Activated naive CD8-positive, alpha-beta T cell treated with anti-CD3 and anti-CD28 coated beads for 36 hours (primary cell): ENCODE measurements around the gene CHKB. TPM values are rescaled to one million over a fixed set of nuclear protein-coding genes. Genes with fewer than 3 reads are reported as not detected.
"Not testable (repeated sequence)": the region's sequence is repeated elsewhere in the genome, so short reads cannot be mapped to it uniquely, and the experiment has no call there.

ENCODE experiments used
- DNase-seq: peaks from one replicate; pipeline ENCODE4 v3.0.0; 2021
- H3K27ac Mint-ChIP-seq: one replicate; pipeline ENCODE4 v1.8.0; 2022; ENCODE audit warnings: mild to moderate bottlenecking, moderate library complexity, mixed read lengths
- H3K27me3 Mint-ChIP-seq: one replicate; pipeline ENCODE4 v1.8.0; 2022; ENCODE audit warnings: mild to moderate bottlenecking, mixed read lengths
- H3K36me3 Mint-ChIP-seq: one replicate; pipeline ENCODE4 v1.8.0; 2021; ENCODE audit warnings: mild to moderate bottlenecking, mixed read lengths
- H3K4me1 Mint-ChIP-seq: one replicate; pipeline ENCODE4 v1.8.0; 2021; ENCODE audit warnings: mixed read lengths
- H3K4me3 Mint-ChIP-seq: one replicate; pipeline ENCODE4 v1.8.0; 2022; ENCODE audit warnings: mild to moderate bottlenecking, moderate library complexity, mixed read lengths
- H3K9me3 Mint-ChIP-seq: one replicate; pipeline ENCODE4 v1.8.0; 2022; ENCODE audit warnings: mixed read lengths
- total RNA-seq, 2 experiments: library from RNA; stranded (reverse); gene quantifications; one replicate each; pipeline ENCODE4 v1.2.3, GENCODE V29; 2021

Gene CHKB
- total RNA-seq, 2 experiments from 2014 or later, result 57.3 to 60.3 TPM

DNA sequence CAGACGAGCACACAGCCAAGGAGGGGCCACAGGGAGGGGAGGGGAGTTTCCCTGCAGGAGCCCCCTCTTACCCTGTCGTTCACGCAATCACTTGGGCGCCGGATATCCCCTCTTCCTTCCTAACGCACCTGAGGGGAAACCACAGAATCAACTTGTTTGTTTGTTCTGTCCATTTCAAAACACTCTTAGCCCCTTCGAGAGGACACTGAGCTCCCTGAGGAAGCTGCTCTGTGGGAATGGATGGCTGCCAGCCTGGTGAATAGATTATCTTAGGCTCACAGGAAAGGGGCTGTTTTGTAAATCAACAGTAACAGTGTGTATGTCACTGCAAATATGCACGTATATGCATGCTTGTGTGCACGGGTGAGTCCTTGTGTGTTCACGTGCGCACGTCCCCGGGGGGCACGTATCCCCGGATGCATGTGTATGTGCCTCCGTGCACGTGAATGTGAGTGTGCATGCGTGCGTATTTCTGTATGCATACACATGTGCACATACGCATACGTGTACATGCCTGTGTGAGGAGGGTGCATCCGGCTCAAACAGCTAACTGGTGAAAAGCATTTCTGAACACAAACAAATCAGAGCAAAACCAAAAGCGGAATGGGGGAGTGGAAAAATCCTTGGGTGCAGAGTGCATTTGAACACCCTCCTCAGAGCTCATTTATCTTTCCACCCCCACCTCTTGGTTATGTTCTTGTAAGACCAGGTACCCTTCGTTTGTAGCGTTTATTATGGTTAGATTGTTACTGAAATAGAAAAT is 38.1 kb upstream of the CHKB start:
- peaks cover 36% of the 10 kb centered on the region for H3K4me1 Mint-ChIP-seq
- DNase-seq, result peak; percentile 86
- no peaks in the 10 kb centered on the region for H3K27me3 Mint-ChIP-seq
- peak overlapping the region; percentile 99 for H3K27ac Mint-ChIP-seq
- no peaks in the 10 kb centered on the region for H3K36me3 Mint-ChIP-seq
- peak overlapping the region; percentile 82 for H3K4me3 Mint-ChIP-seq
- no peaks in the 10 kb centered on the region for H3K9me3 Mint-ChIP-seq

DNA sequence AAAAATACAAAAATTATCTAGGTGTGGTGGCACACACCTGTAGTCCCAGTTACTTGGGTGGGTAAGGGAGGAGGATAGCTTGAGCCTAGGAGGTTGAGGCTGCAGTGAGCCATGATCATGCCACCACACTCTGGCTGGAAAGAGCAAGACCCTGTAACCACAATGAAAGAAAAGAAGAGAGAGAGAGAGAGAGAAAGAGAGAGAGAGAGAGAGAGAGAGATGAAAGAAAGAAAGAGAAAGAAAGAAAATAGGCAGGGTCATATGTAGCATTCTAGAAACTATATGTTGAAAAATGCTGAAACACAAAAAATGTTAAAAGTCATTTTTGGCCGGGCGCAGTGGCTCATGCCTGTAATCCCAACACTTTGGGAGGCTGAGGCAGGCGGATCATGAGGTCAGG is 31.6 kb upstream of the CHKB start:
- H3K36me3 Mint-ChIP-seq, H3K4me1 Mint-ChIP-seq, H3K9me3 Mint-ChIP-seq, H3K27ac Mint-ChIP-seq, DNase-seq, H3K4me3 Mint-ChIP-seq: not testable (repeated sequence)
- peaks cover 23% of the 10 kb centered on the region for H3K27me3 Mint-ChIP-seq

DNA sequence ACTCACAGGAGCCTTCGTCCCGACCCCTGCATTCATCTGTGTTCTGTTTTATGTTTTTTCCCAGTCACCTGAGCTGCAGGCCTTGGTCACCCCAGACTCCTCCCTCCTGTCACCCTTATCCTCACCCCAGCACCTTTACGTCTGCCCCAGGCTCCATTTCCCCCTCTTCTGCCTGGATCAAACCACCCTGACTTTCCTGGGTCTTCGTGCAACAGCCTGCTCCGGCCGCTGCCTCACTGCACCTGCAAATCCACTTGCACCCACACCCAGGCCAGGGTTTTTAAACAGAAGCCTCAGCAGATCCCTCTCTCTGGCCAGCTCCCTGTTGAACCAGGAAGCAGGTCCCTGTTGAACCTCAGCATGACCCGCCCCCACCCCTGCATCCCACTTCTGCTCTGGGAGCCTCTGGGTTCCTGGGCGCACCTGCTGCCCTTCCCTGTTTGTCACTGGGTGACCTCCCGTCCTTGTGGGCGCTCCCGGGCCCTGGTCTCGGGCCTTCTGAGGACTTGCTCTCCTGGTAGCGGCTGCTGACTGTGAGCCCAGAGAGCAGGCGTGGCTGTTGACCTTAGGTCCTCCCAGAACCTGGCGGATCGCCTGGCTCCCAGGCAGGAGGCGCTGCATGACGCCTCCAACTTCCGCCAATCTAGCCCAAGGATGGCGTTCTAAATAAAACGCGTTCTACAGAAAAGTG is 30.8 kb upstream of the CHKB start:
- no peak for DNase-seq
- Mint-ChIP-seq H3K4me3 (no peak overlapping the region), H3K9me3 (no peaks in the 10 kb centered on the region), H3K27ac (no peak overlapping the region), H3K36me3 (no peaks in the 10 kb centered on the region), H3K4me1 (peaks cover 5% of the 10 kb centered on the region), H3K27me3 (peaks cover 24% of the 10 kb centered on the region)

DNA sequence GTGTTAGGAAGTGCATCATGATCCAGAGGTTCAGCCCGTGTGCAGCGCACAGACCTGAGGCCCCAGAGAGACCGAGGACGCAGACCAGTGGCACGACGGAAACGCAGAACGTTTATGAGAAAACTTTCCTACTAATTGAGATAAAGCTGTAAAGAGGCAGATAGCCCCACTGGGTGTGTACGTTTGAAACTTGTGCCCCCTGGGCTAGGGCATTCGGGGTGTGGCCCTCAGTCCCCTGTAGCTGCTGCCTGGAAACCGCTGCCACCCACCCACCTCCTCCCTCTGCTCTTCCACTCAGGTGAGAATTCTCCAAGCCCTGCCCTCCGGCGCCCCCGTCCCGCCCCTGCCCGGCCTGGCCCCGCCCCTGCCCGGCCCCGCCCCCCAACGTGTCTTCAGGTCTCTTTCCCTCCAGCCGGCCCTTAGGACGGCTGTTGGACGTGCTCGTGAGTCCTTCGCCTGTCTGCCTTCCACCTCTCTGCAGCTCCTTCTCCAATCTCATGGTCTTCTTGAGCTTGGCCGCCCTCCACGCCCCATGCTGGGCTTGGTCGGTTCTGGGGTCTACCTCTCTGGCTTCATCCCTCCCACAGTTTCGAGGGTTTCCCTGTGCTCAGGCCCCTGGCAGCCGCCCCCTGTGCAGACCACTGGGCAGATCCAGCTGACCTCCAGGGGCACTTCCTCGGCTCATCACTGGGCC is 30.0 kb upstream of the CHKB start:
- H3K4me3 Mint-ChIP-seq, result no peak overlapping the region
- peaks cover 29% of the 10 kb centered on the region for H3K27me3 Mint-ChIP-seq
- H3K36me3 Mint-ChIP-seq, result no peaks in the 10 kb centered on the region
- H3K4me1 Mint-ChIP-seq, result peaks cover 5% of the 10 kb centered on the region
- no peak overlapping the region for H3K27ac Mint-ChIP-seq
- H3K9me3 Mint-ChIP-seq, result no peaks in the 10 kb centered on the region
- DNase-seq, result no peak

DNA sequence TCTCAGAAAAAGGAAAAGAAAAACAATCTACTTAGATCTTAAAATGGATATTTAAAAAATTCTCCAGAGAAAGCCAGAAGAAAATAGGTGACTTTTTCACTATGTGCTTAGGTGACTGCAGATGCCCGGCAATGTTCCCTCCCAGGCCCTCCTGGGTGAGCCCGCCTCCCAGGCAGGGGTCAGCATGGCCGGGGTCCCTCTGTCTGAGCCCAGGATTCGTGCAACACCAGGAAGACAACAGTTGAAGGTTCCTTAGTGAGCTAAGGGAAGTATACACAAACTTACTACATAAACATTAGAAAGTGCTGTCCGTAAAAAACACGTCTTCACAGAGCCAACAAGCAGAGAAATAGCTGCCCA is 29.5 kb upstream of the CHKB start:
- H3K4me1 Mint-ChIP-seq, result peaks cover 5% of the 10 kb centered on the region
- DNase-seq, result no peak
- no peak overlapping the region for H3K4me3 Mint-ChIP-seq
- no peak overlapping the region for H3K27ac Mint-ChIP-seq
- no peaks in the 10 kb centered on the region for H3K36me3 Mint-ChIP-seq
- no peaks in the 10 kb centered on the region for H3K9me3 Mint-ChIP-seq
- peaks cover 34% of the 10 kb centered on the region for H3K27me3 Mint-ChIP-seq

DNA sequence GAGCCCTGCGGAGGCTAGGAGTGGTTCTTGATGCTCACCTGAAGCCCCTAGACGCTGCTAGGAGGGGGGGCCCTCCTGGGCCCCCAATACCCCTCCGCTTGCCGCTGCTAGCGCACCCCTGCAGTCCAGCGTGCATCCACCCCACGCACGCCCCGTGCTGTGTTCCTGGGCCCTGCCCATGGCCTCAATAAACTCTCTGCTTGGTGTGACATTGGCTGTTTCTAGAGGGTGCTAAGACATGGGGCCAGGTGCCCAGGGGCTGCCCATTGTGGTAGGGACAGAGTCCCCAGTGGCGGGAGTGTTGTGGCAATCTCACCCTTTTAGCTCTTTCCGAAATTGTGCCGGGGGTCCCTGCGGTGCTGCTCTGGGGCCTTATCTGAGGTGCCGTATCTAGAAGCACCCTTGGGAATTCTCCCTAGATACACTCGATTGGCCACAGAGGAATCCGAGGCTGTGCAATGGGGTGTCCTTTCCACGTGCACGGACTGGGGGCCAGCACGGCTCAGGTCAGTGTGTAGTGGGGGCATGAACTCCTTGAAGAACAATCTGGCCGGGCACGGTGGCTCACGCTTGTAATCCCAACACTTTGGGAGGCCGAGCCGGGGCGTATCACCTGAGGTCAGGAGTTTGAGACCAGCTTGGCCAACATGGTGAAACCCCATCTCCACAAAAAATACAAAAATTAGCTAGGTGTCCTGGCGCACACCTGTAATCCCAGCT is 28.9 kb upstream of the CHKB start:
- Mint-ChIP-seq H3K4me1 (peaks cover 5% of the 10 kb centered on the region), H3K27me3 (peaks cover 38% of the 10 kb centered on the region)

DNA sequence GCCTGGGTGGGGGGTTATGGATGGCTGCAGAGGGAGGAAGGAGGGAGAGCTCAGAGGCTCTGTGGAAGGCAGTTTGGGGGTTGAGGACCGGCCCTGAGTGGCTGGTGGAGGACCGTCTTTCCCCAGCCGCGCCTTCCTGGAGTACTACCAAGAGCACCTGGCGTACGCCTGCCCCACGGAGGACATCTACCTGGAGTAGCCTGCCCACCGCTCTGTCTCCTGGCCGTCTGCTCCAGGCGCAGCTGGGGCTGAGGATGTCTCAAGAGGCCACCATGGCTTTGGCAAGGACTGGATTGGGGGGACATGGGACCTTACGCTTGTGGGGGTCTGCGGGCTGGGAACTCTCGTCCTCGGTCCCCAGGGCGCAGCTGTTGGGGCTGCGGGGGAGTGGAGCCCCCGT is 27.9 kb upstream of the CHKB start:
- DNase-seq, result no peak
- Mint-ChIP-seq H3K27me3 (peaks cover 48% of the 10 kb centered on the region), H3K4me3 (no peak overlapping the region), H3K4me1 (peaks cover 5% of the 10 kb centered on the region), H3K27ac (no peak overlapping the region), H3K36me3 (no peaks in the 10 kb centered on the region), H3K9me3 (no peaks in the 10 kb centered on the region)

More for the DNA sequence above, 28.9 kb upstream of the CHKB start:
- H3K9me3 Mint-ChIP-seq, result no peaks in the 10 kb centered on the region
- no peaks in the 10 kb centered on the region for H3K36me3 Mint-ChIP-seq
- no peak overlapping the region for H3K27ac Mint-ChIP-seq
- no peak for DNase-seq
- H3K4me3 Mint-ChIP-seq, result no peak overlapping the region

DNA sequence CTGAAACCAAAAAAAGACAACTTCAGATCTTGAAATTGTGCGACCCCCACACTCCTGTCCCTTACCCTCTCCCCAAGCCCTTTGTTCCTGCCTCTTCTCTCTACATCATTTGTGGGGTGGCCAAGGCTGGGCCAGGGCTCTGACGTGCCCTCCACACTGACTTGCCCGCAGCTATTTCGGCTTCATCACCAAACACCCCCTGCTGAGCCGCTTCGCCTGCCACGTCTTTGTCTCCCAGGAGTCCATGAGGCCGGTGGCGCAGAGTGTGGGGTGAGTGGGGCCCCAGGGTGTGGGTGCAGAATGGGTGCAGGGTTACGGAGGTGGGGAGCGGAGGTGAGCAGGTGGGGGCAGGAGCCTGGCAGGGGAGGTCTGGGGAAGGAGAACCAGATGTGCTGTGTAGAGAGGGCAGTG is 27.4 kb upstream of the CHKB start:
- H3K9me3 Mint-ChIP-seq, result no peaks in the 10 kb centered on the region
- peaks cover 5% of the 10 kb centered on the region for H3K4me1 Mint-ChIP-seq
- no peak overlapping the region for H3K27ac Mint-ChIP-seq
- no peak overlapping the region for H3K4me3 Mint-ChIP-seq
- no peaks in the 10 kb centered on the region for H3K36me3 Mint-ChIP-seq
- no peak for DNase-seq
- peaks cover 53% of the 10 kb centered on the region for H3K27me3 Mint-ChIP-seq

DNA sequence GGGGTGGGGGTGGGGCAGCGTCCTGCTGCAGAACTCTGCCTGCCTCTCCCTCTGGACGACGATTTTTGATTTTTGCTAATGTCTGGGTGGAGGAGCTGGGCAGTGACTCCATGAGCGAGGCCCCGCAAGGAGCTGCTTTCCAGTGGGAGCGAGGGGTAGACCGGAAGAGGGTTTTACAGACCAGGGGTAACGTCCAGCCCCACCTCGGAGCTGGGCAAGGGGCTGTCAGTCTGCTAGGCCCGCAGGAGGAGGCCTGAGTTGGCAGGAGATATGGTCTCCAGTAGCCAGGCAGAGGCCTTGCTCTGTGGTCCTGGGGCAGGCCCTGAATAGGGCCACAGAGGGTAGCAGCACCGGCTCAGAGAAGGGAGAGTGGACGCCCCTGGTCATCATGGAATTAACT is 26.9 kb upstream of the CHKB start:
- Mint-ChIP-seq H3K4me3 (no peak overlapping the region), H3K27ac (no peak overlapping the region), H3K9me3 (no peaks in the 10 kb centered on the region), H3K4me1 (peaks cover 5% of the 10 kb centered on the region), H3K36me3 (no peaks in the 10 kb centered on the region), H3K27me3 (peaks cover 55% of the 10 kb centered on the region)
- no peak for DNase-seq

DNA sequence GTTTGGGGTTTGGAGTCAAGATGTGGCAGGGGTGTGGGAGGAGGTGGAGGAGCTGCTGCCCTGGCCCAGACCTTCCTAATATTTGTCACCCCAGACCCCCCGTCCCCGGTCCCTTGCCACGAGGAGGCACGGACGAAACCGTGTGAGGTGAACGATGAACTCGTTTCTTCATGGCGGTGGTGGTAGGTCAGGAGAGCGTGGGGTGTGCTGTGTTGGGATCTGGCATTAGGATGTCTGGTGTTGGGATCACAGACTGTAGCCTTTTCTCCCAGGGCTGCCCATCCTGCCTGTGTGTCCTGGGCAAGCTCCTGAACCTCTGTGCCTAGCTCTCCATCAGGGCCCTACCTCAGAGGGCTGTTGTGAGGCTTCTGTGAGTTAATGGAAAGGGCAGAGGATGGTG is 26.3 kb upstream of the CHKB start:
- Mint-ChIP-seq H3K4me1 (peaks cover 5% of the 10 kb centered on the region), H3K27me3 (peaks cover 50% of the 10 kb centered on the region)
- no peak for DNase-seq

DNA sequence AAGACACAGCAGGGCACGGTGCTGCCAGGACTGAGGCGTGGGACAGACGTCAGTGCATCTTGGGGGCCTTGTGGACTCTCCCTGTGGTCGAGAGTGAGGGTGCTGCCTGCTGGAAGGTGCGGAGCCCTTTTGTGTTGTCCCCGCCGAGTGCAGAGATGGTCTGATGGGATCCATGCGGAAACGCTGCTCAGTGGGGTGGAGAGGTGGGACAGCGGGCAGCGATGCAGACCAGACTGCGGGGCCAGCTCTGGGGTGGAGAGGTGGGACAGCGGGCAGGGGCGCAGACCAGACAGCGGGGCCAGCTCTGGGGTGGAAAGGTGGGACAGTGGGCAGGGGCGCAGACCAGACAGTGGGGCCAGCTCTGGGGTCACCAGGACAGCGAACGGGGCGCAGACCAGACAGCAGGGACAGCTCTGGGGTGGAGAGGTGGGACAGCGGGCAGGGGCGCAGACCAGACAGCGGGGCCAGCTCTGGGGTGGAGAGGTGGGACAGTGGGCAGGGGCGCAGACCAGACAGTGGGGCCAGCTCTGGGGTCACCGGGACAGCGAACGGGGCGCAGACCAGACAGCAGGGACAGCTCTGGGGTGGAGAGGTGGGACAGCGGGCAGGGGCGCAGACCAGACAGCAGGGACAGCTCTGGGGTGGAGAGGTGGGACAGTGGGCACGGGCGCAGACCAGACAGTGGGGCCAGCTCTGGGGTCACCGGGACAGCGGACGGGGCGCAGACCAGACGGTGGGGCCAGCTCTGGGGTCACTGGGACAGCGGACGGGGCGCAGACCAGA is 25.6 kb upstream of the CHKB start:
- H3K36me3 Mint-ChIP-seq, H3K9me3 Mint-ChIP-seq, H3K4me3 Mint-ChIP-seq: not testable (repeated sequence)

More for the DNA sequence above, 26.3 kb upstream of the CHKB start:
- Mint-ChIP-seq H3K4me3 (no peak overlapping the region), H3K9me3 (no peaks in the 10 kb centered on the region), H3K36me3 (no peaks in the 10 kb centered on the region), H3K27ac (no peak overlapping the region)

DNA sequence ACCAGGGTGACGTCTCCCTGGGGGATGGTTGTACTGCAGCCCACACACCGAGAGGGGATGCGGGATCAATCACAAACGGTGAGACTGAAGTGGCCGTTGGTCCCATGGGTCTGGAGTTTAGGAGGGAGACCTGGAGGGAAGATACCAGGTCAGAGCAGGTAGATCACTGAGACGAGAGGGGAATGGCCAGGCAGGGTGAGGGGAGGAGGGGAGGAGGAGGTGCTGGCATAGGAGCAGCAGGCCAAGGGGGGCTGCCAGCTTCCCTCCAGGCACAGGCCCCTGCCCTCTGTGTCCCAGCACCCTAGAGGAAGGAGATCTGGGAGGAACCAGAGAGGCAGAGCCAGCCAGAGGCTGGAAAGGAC is 25.0 kb upstream of the CHKB start:
- peaks cover 2% of the 10 kb centered on the region for H3K4me1 Mint-ChIP-seq
- no peak overlapping the region for H3K27ac Mint-ChIP-seq
- no peaks in the 10 kb centered on the region for H3K36me3 Mint-ChIP-seq
- peaks cover 56% of the 10 kb centered on the region for H3K27me3 Mint-ChIP-seq
- H3K9me3 Mint-ChIP-seq, result no peaks in the 10 kb centered on the region
- DNase-seq, result no peak
- H3K4me3 Mint-ChIP-seq, result no peak overlapping the region

More for the DNA sequence above, 25.6 kb upstream of the CHKB start:
- H3K27ac Mint-ChIP-seq, H3K4me1 Mint-ChIP-seq, DNase-seq: not testable (repeated sequence)
- H3K27me3 Mint-ChIP-seq, result peaks cover 55% of the 10 kb centered on the region

DNA sequence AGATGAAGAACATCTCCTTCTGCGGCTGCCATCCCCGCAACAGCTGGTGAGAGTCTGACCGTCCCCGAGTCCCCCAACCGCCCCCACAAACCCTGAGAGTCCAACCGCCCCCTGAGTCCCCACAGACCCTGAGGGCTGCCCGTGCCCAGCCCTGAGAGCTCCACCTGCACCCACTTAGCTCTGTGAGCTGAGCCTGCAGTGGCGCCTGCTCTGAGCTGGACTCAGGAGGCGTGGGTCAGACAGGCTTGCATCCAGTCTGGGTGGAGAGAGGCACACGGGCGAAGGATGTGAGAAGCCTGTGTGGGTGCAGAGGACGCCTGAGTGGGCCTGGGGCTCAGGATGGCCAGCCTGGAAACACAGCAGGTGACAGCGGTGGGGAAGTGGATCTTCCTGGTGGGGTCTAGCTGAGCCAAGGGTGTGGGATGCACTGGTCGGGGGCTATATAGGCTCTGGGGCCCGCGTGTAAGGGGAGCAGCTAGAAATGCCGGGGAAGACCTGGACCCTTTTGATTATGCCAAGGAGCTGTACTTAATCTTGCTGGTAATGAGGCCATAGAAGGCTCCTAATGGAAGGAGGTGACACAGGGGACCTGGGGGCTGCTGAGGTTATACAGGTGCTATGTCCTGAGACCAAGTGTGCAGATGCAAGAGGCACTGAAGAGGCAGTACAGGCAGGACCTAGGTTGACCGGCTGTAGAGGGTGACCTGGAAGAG is 24.5 kb upstream of the CHKB start:
- no peak for DNase-seq
- Mint-ChIP-seq H3K27ac (no peak overlapping the region), H3K9me3 (no peaks in the 10 kb centered on the region), H3K4me1 (no peaks in the 10 kb centered on the region), H3K27me3 (peaks cover 57% of the 10 kb centered on the region), H3K36me3 (no peaks in the 10 kb centered on the region), H3K4me3 (no peak overlapping the region)
